HEK293T (cell line): Measurements from ENCODE around the gene RNF138.

Source experiments
- FOXA1 ChIP-seq: fragments of 450-650 bp; IDR thresholded peaks from 2 replicates; pipeline ENCODE4 v1.6.1; 2016; ENCODE audit warnings: mild to moderate bottlenecking
- ZNF384 ChIP-seq: fragments of 450-650 bp; IDR thresholded peaks from 2 replicates; pipeline ENCODE4 v1.6.1; 2016

DNA sequence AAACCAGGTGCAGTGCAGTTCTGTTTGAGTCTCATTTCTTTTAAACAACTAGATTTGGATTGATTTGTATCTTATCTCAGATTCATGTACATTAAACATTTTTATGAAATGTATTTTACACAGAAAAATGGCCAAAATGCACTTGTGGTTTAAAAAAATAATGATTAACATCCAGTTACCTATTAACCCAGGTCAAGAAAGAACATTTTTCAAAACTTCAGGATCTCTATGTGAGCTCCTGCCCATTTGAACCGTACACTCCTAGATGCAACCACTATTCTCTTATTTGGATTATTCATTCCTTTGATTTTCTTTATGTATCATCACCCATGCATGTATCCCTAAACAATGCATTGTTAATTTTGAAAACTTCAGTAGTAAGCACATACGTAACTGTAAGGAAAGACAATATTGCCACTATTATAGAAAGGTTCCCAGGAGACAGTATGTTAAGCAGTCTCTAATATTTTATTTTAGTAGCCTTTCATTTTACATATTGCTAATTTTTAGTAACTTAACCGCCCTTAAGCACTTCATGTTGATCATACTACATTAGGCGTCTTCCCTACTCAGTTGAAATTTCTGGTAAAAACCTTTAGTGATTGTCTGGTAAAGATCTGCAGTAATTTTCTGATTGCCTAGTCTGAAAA, 22.7 kb downstream of the RNF138 start:
- TF ChIP-seq FOXA1 (no peak), ZNF384 (no peak)
